Mucosa of descending colon (tissue), 3 donors: ENCODE data around the gene FMN1. TPM values are rescaled to one million over a fixed set of nuclear protein-coding genes. Genes with fewer than 3 reads are reported as not detected.
A peak's percentile ranks its signal among the peaks of the same experiment; 100 is the strongest.

ENCODE experiments used
- ATAC-seq: fragments of 200-7000 bp; cut with Tn5 transposase; one replicate; pipeline ENCODE4 v1.9.1; 2020; ENCODE audit warnings: mild to moderate bottlenecking, moderate library complexity
- DNase-seq, 3 donors: peaks; one replicate each; pipeline ENCODE4 v3.0.0-alpha.2; 2020
- H3K36me3 ChIP-seq: fragments of 200-600 bp; one replicate; pipeline ENCODE4 v1.8.0; 2021; ENCODE audit warnings: low read depth, mild to moderate bottlenecking
- H3K4me1 ChIP-seq: fragments of 200-600 bp; one replicate; pipeline ENCODE4 v1.8.0; 2021; ENCODE audit warnings: low read depth, mild to moderate bottlenecking
- H3K4me3 ChIP-seq: fragments of 200-600 bp; one replicate; pipeline ENCODE4 v1.8.0; 2021; ENCODE audit warnings: mild to moderate bottlenecking
- H3K9me3 ChIP-seq: fragments of 200-600 bp; one replicate; pipeline ENCODE4 v1.8.0; 2021; ENCODE audit warnings: mild to moderate bottlenecking
- intact Hi-C, 2 donors: fragments of 100-400 bp; cut with DNase I in 1 of 2; cut with micrococcal nuclease in 1 of 2; formaldehyde crosslinking; loops; one replicate each; pipeline versions ENCODE4 v1.11.0 to v1.11.1; 2022; cut with DNase I, micrococcal nuclease
- total RNA-seq, 3 donors: library from RNA; stranded (reverse); fragmentation: NEBNext Ultra II Directional in 2 of 3; extraction: Animal tissue kit (Norgen Biotek cat#: 25700) in 2 of 3; gene quantifications; one replicate each; pipeline versions ENCODE4 v1.2.1 to v1.2.4, GENCODE V29; 2021 to 2023
- TF ChIP-seq, protein P1 (sequence below): fragments of 200-600 bp; IDR thresholded peaks from one replicate; pipeline ENCODE4 v1.8.0; 2022; ENCODE audit warnings: antibody characterized with exemption, mild to moderate bottlenecking
- donor health status: DM: no; HTN: no; CAD: no; lungs with moderate emphysema.
- donor health status: DM: no; HTN: no; CAD: no.
- donor health status: DM: no; HTN: yes; CAD: no.

The FMN1 gene
- total RNA-seq, 3 donors from 2014 or later, result 30.8 to 65.1 (median 43.4) TPM

DNA sequence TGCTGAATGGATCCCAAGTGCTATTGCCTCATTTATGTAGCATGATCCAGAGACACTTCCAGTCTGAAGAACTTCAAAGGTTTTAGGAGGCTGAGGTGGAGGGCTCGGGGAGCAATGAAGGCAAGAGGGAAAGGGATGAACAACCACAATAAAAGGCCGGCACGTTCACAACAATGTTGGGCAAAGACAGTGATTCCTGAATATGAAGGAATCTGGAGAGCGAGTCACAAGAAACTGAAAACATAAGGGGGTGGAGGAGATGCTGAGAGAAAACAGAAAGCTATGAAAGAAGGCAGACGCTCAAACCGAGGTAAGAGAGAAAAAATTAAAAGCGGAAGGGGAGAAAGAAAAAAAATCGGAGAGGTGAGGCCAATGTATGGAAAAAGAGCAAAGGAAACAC lies 356.6 kb downstream of the FMN1 start:
- no peak for DNase-seq
- H3K36me3 ChIP-seq, result no peaks in the 10 kb centered on the region
- ATAC-seq, result no peak
- intact Hi-C loops, result no loop called here
- TF ChIP-seq, protein P1, sequence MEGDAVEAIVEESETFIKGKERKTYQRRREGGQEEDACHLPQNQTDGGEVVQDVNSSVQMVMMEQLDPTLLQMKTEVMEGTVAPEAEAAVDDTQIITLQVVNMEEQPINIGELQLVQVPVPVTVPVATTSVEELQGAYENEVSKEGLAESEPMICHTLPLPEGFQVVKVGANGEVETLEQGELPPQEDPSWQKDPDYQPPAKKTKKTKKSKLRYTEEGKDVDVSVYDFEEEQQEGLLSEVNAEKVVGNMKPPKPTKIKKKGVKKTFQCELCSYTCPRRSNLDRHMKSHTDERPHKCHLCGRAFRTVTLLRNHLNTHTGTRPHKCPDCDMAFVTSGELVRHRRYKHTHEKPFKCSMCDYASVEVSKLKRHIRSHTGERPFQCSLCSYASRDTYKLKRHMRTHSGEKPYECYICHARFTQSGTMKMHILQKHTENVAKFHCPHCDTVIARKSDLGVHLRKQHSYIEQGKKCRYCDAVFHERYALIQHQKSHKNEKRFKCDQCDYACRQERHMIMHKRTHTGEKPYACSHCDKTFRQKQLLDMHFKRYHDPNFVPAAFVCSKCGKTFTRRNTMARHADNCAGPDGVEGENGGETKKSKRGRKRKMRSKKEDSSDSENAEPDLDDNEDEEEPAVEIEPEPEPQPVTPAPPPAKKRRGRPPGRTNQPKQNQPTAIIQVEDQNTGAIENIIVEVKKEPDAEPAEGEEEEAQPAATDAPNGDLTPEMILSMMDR, result no peak
- no peaks in the 10 kb centered on the region for H3K4me1 ChIP-seq
- H3K9me3 ChIP-seq, result no peaks in the 10 kb centered on the region
- H3K4me3 ChIP-seq, result no peak overlapping the region

DNA sequence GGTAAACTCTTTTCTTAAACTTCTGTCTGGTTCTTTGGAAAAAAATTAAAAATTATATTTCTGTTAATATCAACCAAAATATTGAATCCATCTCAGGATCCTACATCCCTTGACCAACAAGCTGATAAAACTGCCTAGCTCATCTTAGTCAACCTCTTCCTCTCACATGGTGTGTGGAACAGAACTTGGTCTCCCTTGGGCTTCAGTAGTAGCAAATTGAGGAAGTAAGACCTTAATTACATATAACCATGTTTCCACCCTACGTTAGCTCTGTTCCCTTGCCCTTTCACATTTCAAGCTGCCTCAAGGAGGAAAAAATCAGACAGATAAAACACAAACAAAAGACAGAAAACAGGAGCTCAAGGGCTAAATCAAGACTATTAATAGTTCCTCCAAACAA lies 360.4 kb downstream of the FMN1 start:
- Histone ChIP-seq H3K4me3 (no peak overlapping the region), H3K36me3 (no peaks in the 10 kb centered on the region), H3K4me1 (no peaks in the 10 kb centered on the region), H3K9me3 (no peaks in the 10 kb centered on the region)
- ATAC-seq (peak; percentile 58), DNase-seq (no peak)
- TF ChIP-seq, protein P1, result no peak
- intact Hi-C loops, result no loop called here

DNA sequence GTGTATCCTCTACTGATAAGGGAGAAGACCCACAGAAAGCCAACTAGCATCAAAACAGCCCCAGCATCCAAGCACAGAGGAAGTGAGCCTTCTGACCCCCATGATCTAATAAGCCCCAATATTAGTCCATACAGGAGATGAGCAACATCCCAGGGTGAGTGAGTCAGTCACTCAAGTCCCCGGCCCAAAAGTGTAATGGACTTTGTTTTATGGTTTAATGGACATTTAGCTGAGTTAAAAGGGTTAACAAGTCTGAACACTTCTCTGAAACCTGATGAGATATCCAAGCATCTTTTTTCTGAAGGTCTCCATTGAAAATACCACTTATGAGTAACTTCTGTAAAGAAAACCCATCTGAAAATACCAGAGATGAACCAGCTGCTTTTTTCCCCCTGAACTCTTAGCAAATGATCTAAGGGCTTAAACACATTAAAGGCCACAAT lies 361.1 kb downstream of the FMN1 start:
- TF ChIP-seq, protein P1, result no peak
- Histone ChIP-seq H3K9me3 (no peaks in the 10 kb centered on the region), H3K36me3 (no peaks in the 10 kb centered on the region), H3K4me1 (no peaks in the 10 kb centered on the region), H3K4me3 (no peak overlapping the region)
- intact Hi-C loops, result no loop called here
- ATAC-seq, result no peak
- DNase-seq, result no peak

DNA sequence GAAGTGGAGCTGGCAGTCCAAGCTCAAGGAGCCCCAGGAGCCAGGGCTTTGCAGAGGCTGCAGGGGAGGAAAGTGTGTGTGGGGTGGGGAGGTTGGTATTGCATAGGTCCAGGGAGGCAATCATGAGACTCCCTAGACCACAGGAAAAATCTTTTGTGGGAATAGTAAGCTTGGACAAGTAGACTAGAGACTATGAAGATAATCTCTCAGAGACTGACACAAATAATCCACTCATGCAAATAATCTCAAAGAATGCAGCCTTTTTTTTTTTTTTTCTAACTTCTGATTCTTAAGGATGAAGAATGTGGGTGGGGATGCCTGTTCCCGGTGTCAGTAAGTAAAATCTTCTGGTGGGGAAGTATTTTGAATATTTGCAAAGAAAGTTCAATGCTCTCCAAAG lies 363.0 kb downstream of the FMN1 start:
- Histone ChIP-seq H3K4me3 (no peak overlapping the region), H3K4me1 (no peaks in the 10 kb centered on the region), H3K9me3 (no peaks in the 10 kb centered on the region), H3K36me3 (no peaks in the 10 kb centered on the region)
- ATAC-seq, result no peak
- TF ChIP-seq, protein P1, result no peak
- DNase-seq, result no peak
- intact Hi-C loops, result no loop called here

DNA sequence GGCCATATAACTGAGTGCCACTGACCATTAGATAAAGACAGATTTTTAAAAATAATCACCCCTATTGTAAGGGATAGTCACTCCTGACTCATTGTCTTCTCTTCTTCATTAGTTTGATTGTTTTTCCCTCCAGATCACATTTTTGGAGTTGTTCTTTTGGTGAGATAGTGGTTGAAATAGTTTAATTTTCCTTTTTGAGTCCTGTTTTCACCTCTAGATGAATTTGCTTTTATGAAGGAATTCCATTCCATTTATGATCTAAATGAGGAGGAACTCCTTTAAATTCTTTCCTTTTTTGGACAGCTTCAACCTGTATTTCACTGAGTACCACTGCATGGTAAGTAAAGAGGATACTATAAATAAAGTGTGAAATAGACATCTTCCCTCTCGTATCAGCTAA lies 364.3 kb downstream of the FMN1 start:
- DNase-seq (no peak), ATAC-seq (no peak)
- Histone ChIP-seq H3K4me1 (no peaks in the 10 kb centered on the region), H3K36me3 (no peaks in the 10 kb centered on the region), H3K9me3 (no peaks in the 10 kb centered on the region), H3K4me3 (no peak overlapping the region)
- intact Hi-C loops, result no loop called here
- TF ChIP-seq, protein P1, result no peak

DNA sequence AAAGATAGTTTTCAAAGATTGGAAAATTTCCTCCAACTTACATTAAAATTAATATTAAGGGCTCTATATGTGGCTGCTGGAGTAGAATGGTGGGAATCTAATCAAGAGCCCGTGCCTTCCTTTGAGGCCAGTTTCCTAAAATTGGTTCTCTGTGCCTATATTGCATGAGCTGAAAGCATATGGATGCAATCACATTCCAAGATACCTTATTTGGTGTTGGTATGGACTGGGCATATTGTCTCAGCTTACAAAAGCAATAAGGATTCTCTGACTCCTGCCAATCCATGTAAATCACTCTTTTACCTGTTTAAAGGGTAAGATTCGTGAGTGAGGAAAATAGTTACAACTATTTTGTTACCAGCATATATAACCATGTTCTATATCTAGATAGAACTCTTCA lies 365.1 kb downstream of the FMN1 start:
- ATAC-seq (no peak), DNase-seq (no peak)
- H3K36me3 ChIP-seq, result no peaks in the 10 kb centered on the region
- H3K4me3 ChIP-seq, result no peak overlapping the region
- intact Hi-C loops, result no loop called here
- TF ChIP-seq, protein P1, result no peak
- no peaks in the 10 kb centered on the region for H3K4me1 ChIP-seq
- no peaks in the 10 kb centered on the region for H3K9me3 ChIP-seq
